Measurements from ENCODE around the gene PNLDC1.

The PNLDC1 gene

DNA sequence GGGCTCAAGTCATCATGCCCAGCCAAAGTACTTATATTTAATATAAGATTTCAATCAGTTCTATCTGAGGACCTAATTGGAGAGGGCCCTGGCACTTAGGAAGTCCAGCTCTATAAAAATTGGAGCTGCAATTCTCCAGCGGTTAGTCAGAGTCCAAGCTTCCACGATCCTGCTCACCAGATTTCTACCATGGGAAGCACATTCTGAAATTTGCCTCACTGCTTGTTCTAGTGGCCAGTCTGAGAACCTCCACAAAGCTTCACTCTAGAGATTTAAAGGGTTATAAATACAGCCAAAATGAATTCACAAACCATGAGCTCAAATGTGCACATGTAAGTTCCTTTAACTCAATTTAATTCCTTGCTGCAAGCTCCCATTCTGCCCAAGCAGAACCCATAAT, 33.5 kb downstream of the PNLDC1 start:
- DNase-seq (ENCODE audit: low spot score) = no peak
- TF ChIP-seq, protein P1, sequence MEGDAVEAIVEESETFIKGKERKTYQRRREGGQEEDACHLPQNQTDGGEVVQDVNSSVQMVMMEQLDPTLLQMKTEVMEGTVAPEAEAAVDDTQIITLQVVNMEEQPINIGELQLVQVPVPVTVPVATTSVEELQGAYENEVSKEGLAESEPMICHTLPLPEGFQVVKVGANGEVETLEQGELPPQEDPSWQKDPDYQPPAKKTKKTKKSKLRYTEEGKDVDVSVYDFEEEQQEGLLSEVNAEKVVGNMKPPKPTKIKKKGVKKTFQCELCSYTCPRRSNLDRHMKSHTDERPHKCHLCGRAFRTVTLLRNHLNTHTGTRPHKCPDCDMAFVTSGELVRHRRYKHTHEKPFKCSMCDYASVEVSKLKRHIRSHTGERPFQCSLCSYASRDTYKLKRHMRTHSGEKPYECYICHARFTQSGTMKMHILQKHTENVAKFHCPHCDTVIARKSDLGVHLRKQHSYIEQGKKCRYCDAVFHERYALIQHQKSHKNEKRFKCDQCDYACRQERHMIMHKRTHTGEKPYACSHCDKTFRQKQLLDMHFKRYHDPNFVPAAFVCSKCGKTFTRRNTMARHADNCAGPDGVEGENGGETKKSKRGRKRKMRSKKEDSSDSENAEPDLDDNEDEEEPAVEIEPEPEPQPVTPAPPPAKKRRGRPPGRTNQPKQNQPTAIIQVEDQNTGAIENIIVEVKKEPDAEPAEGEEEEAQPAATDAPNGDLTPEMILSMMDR (IDR thresholded peaks at IDR 0.05; ENCODE audit: extremely low read depth, insufficient read depth, missing control alignments) = no peak
- in situ Hi-C loops (cut with MboI; ENCODE audit: low pct_unique_long_range_greater_than_20kb, low sequenced_read_pairs, unreplicated experiment) = no loop called here

DNA sequence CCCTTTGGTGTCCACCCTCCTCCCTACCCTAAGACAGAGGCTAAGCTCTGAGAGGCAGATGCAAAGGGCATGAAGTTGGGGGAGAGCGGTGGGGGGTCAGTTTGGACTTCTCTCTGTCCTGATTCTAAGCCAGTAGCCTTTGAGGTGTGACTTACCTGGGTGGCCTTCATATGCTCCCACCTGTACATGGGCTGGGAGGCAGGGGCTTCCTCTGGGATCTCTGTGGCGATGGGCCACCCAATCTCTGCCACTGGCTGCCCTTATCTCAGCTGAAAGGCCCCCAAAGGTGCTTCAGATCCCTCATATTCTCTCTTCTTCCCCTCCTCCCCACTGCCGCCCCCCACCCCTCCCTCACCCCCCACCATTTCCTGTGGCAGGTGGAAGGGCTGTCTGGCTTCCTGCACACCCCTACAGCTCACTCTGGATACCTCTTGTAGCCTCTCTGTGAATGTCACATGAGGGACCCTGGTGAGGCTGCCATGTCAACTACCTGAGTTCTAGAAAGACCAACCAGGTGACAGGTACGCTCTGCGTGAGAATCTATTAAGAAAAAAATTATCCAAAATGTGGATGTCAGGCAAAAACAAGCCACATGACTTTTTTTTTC, 34.0 kb downstream of the PNLDC1 start:
- no peak for DNase-seq (ENCODE audit: low spot score)
- TF ChIP-seq, protein P1 (IDR thresholded peaks at IDR 0.05; ENCODE audit: extremely low read depth, insufficient read depth, missing control alignments) = no peak
- in situ Hi-C loops (cut with MboI; ENCODE audit: low pct_unique_long_range_greater_than_20kb, low sequenced_read_pairs, unreplicated experiment) = no loop called here

DNA sequence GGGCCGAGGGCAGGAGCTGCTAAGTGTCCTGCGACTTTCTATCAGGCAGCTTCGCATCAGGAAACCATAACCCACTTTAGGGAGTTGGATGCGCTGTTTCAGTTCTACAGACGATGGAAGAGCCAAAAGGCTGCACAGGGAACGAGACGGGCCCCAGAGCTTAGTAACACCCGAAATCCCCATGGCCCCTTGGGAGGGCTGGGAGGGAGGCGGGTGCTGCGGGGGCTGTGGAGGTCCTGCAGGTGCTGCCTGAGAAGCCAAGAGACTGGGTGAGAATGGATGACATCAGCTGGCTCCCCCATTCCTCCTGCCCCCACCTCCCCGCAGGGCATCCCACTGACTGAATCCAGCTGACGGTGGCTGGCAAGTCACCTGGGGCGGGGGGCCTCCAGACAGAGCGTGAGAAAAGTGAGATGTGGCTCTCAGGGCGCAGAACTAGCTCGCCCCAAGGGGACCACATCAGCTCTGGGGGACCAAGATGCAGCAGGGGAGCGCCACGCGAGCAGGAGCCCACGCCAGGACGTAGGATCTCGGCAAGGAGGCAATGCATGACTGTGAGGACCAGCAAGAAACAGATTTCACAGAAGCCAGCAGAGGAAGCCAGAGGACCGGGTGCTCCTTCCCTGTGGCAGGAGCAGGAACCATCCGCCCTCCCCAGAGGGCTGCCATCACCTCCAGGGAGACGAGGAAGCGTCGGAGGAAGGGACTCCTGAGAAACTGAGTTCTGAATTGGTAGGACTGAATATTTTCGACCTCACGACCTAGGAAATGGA, 36.8 kb downstream of the PNLDC1 start:
- in situ Hi-C loops (cut with MboI; ENCODE audit: low pct_unique_long_range_greater_than_20kb, low sequenced_read_pairs, unreplicated experiment) = no loop called here
- no peak for DNase-seq (ENCODE audit: low spot score)
- TF ChIP-seq, protein P1 (IDR thresholded peaks at IDR 0.05; ENCODE audit: extremely low read depth, insufficient read depth, missing control alignments) = no peak

DNA sequence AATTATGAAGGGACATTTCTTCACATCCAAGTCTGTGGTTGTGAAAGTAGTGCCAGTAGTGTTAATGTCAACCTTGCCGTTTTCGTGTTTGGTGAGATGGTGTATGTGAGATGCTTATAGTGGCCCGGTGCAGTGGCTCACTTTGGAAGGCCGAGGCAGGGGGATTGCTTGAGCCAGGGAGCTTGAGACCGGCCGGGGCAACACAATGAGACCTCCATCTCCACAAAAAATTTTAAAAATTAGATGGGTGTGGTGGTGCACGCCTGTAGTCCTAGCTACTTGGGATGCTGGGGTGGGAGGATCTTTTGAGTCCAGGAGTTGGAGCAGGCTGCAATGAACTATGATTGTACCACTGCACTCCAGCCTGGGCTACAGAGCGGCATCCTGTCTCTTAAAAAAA, 37.4 kb downstream of the PNLDC1 start:
- in situ Hi-C loops (cut with MboI; ENCODE audit: low pct_unique_long_range_greater_than_20kb, low sequenced_read_pairs, unreplicated experiment) = no loop called here
- DNase-seq (ENCODE audit: low spot score) = no peak
- TF ChIP-seq, protein P1 (IDR thresholded peaks at IDR 0.05; ENCODE audit: extremely low read depth, insufficient read depth, missing control alignments) = no peak

DNA sequence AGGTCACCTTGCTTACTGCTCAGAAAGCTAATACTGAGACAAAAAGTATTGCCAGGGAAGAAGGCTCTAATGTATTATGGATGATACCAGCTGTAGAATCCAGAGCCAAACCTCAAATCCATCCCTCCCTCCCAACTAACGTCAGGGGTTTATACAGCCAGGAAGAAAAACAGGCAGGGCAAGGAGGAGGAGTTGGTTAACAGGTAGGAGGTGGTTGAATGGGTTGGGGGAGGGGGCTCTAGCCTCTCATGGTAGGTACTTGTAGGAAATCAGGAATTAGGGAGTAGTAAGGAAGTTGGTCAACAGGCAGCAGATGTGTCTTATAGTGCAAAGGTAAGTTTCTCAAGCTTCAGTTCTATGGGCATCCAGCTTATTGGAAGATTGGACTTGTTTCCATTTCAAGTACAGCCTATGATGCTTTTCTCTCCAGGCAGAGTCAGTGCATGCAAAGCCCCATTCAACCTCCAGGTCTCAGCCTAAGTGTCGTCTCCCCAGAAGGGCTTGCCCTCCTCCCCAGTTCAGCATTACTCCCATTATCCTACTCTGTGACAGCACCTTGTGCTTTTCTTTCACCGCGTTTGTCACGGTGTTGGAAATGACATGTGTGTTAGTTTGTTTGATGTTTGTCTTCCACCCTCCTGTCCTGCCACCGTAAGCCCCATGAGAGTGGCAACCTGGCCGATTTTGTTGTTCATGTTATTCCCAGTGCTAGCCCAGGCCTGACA, 38.1 kb downstream of the PNLDC1 start:
- in situ Hi-C loops (cut with MboI; ENCODE audit: low pct_unique_long_range_greater_than_20kb, low sequenced_read_pairs, unreplicated experiment) = no loop called here
- TF ChIP-seq, protein P1 (IDR thresholded peaks at IDR 0.05; ENCODE audit: extremely low read depth, insufficient read depth, missing control alignments) = no peak
- DNase-seq (ENCODE audit: low spot score) = no peak

DNA sequence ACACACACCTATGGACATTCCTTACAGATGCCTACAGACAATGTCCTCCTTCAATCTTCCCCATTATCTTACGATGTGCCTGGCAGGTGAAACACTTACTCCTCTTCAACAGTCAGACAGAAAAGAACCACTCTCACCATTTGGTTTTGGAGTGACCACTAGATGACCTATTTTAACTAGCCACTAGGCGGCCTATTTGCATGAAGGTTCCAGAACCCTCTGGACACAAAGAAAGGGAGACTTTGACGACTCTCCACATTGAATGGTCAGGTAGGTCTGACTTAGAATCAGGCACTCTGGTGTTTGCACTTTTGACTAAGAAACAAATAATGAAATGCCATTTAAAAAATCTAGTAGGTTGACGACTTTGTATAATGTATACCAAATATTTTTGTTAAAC, 42.0 kb downstream of the PNLDC1 start:
- TF ChIP-seq, protein P1 (IDR thresholded peaks at IDR 0.05; ENCODE audit: extremely low read depth, insufficient read depth, missing control alignments) = peak; percentile 4
- DNase-seq (ENCODE audit: low spot score) = no peak
- in situ Hi-C loops (cut with MboI; ENCODE audit: low pct_unique_long_range_greater_than_20kb, low sequenced_read_pairs, unreplicated experiment) = no loop called here

Measured in GM13977 (cell line).